ENCODE data around the gene MAN1A1.

MAN1A1 gene

DNA sequence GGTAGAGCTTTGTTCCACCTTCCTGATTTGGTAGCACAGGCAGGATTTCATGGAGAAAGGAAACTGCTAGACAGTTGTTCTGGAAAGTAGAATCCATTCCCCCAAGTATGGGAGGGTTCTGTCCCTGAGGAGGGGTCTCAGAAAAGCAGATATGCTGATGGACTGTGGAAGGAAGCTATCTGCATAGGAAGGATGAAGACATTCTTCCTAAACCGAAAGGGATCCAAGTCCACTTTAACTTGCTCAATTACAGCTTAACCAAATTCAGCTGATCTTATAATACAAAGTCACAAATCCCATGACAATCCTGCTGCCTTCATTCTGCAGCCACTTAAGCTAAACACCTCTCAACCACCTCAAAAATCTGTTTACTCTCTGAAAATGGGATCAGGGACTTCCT lies 2.6 kb downstream of the MAN1A1 start:
- in situ Hi-C loops (cut with MboI; ENCODE audit: low sequenced_read_pairs) = no loop called here

GRCh38 chr6:119346450-119346849 lies 3.1 kb downstream of the MAN1A1 start:
- in situ Hi-C loops (cut with MboI; ENCODE audit: low sequenced_read_pairs) = no loop called here

DNA sequence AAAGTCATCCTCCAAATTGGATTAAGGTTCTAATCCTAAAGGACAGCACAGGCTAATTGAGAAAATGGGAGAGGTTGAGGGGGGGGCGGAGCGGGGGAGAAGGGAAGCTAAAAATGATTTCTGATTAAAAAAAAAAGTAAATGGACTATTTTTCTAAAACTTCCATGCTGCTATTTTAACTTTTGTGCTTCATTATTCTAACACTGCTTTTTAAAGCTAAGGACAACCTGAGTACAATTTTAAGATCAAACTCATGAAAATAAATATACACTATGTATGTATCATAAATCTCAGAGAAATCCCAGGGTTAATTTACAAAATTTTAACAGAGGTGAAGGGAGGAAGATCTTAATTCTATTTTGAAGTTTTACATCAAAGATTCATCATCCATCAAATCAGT lies 4.4 kb downstream of the MAN1A1 start:
- in situ Hi-C loops (cut with MboI; ENCODE audit: low sequenced_read_pairs) = no loop called here

DNA sequence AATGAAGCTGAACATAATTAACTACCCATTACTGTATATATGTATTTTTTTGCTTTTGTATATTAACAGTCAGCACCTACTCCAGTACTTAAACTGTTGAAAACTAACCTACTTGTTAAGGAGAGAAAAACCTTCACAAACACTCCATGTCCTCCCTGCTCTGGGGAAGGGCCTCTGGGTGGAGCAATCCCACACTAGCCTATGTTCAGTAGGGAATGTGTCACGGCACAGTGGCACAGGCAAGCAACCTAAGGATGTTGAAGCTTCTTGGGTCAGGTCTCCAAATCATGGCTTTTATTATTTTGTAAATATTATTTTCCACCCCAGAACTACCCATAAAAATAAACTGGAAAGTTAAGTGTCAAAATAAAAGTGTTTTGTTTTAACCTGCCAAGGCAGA lies 5.3 kb downstream of the MAN1A1 start:
- in situ Hi-C loops (cut with MboI; ENCODE audit: low sequenced_read_pairs) = no loop called here

- in situ Hi-C loops (cut with MboI; ENCODE audit: low sequenced_read_pairs) = no loop called here
Measured at GRCh38 chr6:119343573-119344146, 5.9 kb downstream of the MAN1A1 start.

DNA sequence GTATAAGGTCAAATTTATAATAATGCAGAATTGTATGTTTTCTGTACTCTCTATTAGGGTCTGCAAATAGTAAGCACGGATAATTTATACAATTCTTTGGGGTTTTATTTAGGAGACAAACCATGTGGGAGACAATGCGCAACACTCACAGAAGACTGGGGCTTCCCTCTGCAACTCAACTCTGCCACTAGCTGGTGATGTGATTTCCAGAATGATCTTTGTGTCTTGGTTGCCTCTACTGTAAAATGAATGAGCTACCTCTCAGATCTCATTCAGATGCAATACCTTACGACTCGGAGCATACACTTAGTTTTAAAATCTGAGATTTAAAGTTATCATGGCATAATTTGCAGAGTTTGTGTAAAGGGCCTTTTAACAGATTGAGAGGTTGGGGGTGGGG lies 6.4 kb downstream of the MAN1A1 start:
- in situ Hi-C loops (cut with MboI; ENCODE audit: low sequenced_read_pairs) = no loop called here

DNA sequence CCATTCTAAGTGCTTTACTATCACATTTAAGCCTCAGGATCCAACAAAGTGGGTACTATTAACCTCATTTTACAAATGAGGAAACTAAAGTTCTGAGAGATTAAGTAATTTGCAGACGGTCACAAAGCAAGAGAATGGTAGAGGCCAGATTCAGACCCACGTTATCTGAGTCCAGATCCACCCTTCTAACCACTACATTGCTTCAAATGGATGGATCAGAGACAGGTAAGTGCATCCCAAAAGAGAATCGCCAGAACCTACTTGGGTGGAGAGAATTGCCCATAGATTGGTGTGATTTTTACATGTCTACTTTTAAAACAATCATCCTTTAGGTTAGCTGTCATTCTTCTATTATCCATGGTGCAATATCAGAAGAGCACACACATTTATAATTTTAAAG lies 7.1 kb downstream of the MAN1A1 start:
- in situ Hi-C loops (cut with MboI; ENCODE audit: low sequenced_read_pairs) = no loop called here

DNA sequence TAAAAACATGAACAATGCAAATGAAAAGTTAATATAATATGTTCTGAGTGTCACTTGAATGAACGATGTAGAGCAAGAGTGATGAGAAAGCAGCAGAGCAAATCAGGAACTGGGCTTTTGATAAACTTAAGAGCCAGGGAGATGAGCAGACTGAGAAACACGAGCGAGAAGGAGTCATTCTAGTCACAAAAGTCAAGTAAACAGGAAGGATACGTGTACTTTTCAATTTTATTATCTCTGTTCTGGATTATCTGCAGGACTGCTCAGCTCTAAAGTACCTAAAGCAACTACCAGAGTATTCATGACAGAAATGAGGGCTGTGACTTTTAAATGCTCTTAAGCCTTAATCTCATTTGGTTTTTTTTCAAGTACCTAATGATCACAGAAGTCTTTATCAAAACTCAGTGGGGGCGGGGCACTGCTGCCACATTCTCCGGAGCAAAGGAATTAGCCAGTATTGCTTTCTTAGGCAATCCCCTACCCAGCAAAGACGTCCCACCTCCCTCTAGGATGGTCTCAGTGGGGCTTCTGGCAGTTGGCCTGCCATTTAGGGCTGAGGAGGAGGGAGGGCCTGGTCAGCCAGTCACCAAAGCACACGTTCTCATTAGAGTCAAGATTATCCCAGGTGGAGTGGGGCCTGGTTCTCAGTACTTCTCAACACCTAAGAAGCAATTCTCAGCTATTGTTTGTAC lies 8.6 kb downstream of the MAN1A1 start:
- in situ Hi-C loops (cut with MboI; ENCODE audit: low sequenced_read_pairs) = no loop called here

- in situ Hi-C loops (cut with MboI; ENCODE audit: low sequenced_read_pairs) = no loop called here
Measured at GRCh38 chr6:119339941-119340456, 9.6 kb downstream of the MAN1A1 start.

GRCh38 chr6:119337762-119338161 lies 11.8 kb downstream of the MAN1A1 start:
- in situ Hi-C loops (cut with MboI; ENCODE audit: low sequenced_read_pairs) = no loop called here

DNA sequence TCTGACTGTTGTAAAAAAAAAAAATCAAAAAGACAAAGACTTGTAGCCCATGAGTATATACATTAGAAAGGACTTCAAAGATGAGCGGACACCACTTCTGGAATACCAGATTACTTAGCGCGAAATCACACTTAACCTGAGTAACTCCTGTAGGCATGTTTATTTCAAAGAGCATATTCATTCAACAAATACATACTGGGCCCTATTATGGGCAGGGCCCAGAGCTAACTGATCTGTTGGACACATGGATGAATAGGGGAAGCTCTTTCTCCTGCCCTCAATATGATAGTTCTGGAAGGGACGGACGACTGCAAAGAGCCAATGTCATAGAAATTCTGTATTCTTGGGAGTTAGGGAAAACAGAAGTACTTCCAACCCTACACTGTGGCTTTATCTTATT lies 12.3 kb downstream of the MAN1A1 start:
- in situ Hi-C loops (cut with MboI; ENCODE audit: low sequenced_read_pairs) = no loop called here

DNA sequence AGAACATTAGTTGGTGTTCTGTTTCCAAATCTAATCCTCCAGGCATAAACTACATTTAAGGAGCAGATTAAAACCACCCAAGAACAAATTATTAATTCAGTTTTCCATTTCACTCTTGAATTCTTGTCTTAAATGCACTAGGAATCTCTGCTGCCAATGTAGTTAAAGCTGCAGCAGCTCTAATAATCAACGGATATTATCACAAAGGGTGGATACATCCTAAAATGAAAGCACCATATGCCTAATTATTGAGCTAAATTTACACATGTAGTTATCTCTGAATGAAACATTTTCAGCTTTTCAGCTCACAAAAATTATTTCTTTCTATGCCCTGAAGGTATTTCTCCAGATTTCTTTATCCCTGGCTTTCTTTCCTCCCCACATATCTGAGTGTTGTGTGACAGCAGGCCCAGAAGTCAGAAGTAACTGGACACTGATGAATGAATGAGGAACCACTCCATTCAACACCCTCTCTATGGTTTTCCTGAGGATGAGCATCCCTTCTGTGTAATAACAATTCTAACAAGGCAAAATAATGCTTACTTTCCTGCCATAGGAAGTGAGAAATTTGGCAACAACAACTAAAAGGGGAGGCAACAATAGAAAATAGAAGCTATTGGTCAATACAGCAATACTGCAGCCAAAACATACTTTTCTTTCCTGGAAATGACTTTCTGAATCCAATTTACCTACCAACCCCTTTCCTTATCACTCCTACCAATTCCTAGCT lies 14.9 kb downstream of the MAN1A1 start:
- in situ Hi-C loops (cut with MboI; ENCODE audit: low sequenced_read_pairs) = no loop called here

DNA sequence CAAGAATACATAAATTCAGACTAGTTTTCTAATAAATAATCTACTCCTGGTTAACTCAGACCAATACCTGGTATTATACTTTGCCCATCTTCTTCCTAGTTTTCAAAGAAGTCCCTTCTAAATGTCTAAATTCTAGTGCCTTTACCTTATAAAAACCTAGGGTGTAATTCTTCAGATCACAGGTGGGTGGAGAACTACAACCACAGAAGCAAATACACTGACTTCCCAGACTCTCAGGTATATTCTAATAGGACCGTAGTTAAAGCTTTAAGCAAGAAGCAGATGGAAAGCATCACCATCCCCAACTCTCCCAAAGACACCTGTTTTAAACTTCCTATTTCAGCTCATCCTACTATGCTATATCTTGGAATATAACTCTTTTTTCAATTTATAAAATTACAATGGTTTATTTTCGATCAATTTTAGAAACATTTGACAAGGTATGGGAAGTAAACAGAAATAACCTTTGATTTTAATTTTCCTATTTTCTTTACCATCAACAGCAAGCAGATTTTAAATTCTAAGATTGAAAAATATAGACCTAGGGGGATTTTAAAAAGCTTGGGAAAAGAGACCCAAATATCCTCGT lies 15.8 kb downstream of the MAN1A1 start:
- in situ Hi-C loops (cut with MboI; ENCODE audit: low sequenced_read_pairs) = no loop called here

DNA sequence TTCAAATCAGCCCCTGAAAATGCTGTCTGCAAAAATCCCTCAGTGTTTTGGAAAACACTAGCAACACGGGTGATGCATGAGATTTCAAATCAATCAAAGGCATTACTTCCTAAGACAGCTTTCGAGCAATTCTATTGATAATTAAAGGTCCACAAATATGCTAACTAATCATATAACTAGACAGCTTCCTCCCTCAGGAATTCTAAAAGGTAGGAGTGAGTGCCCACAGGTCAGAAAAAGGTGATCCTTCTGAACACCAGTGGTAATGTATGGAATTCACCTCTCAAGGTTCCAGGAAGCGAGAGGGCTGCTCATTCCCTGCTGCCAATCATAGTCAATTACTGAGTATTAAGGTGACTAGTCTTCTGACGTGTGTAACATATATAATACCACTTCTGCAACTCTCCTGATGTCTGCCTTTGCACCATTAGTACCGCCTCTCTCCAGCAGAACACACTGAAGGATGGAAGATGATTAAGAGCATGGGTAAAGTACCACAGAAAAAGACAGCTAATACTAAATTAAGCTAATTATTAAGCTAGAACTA lies 16.4 kb downstream of the MAN1A1 start:
- in situ Hi-C loops (cut with MboI; ENCODE audit: low sequenced_read_pairs) = no loop called here

DNA sequence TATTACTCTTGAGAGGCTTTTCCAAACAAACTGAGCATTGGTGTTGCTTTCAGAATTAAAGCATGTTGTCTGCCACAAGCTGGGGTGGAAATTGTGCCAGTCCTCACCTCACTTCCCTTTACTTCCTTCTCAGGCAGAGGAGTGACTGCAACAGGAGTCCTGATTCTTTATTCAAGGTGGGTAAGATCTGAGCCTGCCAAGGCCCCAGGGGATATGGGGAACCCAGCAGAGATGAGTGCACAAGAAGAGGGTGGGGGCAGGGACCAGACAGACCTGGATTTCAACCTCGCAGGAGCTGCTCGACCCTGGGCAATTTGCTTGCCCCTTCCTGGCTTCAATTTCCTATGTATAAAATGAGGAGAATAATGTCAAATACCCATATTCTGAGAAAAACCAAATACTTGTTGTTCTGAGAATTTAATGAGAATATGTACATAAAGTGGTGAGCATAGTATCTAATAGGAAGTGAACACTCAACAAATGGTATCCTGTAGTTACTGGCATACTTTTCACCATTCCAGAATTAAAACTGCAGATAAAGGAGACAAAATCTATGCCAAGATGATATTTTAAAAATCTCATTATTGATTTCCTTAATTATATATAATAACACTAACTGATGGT lies 17.8 kb downstream of the MAN1A1 start:
- in situ Hi-C loops (cut with MboI; ENCODE audit: low sequenced_read_pairs) = no loop called here

- in situ Hi-C loops (cut with MboI; ENCODE audit: low sequenced_read_pairs) = no loop called here
Measured at GRCh38 chr6:119330520-119331113, 18.9 kb downstream of the MAN1A1 start.

DNA sequence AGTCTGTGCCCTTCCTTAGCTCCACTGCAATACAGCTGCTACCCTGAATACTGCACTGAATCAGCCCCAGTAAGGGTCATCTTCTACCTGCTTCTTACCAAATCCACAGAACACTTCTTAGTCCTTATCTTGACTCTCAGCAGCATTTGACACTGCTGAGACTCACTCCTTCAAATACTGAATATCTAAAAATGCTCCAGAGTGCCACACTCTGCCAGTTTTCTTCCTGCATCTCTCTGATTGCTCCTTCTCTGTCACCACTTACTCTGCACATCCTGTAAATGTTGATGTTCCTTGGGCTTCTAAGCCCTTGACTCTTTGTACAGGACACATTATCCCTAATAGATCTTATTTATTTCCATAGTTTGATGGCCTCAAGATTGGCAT lies 19.8 kb downstream of the MAN1A1 start:
- in situ Hi-C loops (cut with MboI; ENCODE audit: low sequenced_read_pairs) = no loop called here

DNA sequence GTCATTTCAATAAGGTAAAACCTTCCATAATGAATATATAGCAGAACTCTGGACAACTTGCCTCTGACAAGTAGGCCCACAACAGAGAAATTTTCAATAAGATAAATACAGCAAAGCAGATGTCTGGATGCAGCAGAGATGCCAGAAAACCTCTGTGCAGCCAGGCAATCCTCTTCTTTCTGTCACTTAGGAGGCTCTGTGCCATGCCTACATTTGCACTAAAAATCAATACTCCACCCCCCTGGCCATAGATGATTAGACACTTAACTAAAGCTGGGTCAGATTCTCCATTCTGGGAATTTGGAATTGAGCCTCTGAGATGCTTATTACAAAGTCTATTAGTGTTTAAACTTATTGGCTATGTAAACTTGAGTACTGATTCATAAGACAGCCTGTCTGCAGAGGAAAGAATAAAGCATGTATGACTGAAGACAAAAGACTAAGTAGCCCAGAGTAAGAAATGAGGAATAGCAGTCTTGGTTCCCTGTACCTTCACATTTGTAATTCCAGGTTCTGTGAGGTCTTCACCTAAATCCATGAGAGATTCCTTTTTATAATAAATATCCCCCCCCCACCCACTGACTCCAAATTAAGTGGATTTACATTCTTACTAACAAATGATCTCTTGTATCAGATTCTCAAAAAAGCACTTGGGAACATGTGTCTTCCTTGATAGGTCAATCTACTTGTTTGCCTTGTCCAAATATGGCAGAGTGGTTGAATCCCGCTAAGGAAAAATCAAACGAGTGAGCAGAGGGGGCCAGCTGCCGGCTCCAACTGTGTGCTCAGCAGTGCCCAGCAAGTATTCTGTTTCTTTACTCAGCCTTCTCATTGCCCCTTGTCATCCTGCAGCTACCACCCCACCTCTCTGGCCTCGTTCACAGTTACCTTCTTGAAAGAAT lies 20.4 kb downstream of the MAN1A1 start:
- in situ Hi-C loops (cut with MboI; ENCODE audit: low sequenced_read_pairs) = no loop called here

GRCh38 chr6:119328254-119328653 lies 21.3 kb downstream of the MAN1A1 start:
- in situ Hi-C loops (cut with MboI; ENCODE audit: low sequenced_read_pairs) = no loop called here

DNA sequence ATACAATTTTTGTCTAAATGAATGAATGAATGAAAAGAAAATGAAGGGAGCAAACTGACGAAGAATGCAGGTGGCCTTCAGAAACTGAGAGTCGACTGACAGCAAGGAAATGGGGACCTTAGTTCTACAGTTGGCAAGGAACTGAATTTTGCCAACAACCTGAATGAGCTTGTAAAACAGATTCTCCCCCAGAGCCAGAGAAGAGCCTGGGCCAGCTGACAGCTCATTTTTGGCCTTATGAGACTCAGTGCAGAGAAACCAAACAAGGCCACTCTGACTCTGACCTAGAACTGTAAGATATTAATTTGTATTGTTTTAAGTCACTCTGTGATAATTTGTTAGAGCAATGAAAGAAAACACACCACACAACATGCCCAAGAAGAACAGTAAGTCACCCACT lies 21.8 kb downstream of the MAN1A1 start:
- in situ Hi-C loops (cut with MboI; ENCODE audit: low sequenced_read_pairs) = no loop called here

All from hTERT RPE-1 (cell line).